ENCODE results near the gene JUNB. TPM values are rescaled to one million over a fixed set of nuclear protein-coding genes. Genes with fewer than 3 reads are reported as not detected.
A peak's percentile ranks its signal among the peaks of the same experiment; 100 is the strongest.

The JUNB gene
- total RNA-seq, 1 experiment from 2014 or later = 6.6 TPM

GRCh38 chr19:12766051-12766521, 25.2 kb upstream of the JUNB start:
- peak overlapping the region; percentile 60 for H3K4me3 Mint-ChIP-seq
- peaks cover 13% of the 10 kb centered on the region for H3K4me1 Mint-ChIP-seq
- ATAC-seq (peak; percentile 73), DNase-seq (ENCODE audit: low spot score) (peak; percentile 89)
- no peaks in the 10 kb centered on the region; the same call in 1 of the 2 replicates for H3K27me3 Mint-ChIP-seq (ENCODE audit: low read depth)
- ChIA-PET POLR2A (interaction anchor here (0.6 to 2.2 kb wide), 6 partner anchors 8 to 203 kb away, joined by 3 to 12 read pairs (median 4); no protein-coding TSS in a partner anchor), CTCF (interaction anchor here (0.7 to 11.1 kb wide), 33 partner anchors 8 to 199 kb away, joined by 3 to 341 read pairs (median 6); partner anchors contain the start of genes BEST2, DNASE2, FBXW9 and GCDH)
- peaks cover 31% of the 10 kb centered on the region for H3K36me3 Mint-ChIP-seq
- peak overlapping the region; percentile 67; the same call in 1 of the 2 replicates for H3K27ac Mint-ChIP-seq
- H3K9me3 Mint-ChIP-seq = no peaks in the 10 kb centered on the region
- TF ChIP-seq ZMAT4 (CRISPR knock-in tag; IDR thresholded peaks at IDR 0.05) = no peak
- TF ChIP-seq EMX1 (CRISPR knock-in tag; IDR thresholded peaks at IDR 0.05) = no peak
- TF ChIP-seq ARID4B (CRISPR knock-in tag; IDR thresholded peaks at IDR 0.05; ENCODE audit: borderline replicate concordance) = peak; percentile 54
- no peak for TF ChIP-seq JAZF1 (CRISPR knock-in tag; IDR thresholded peaks at IDR 0.05)
- TF ChIP-seq, protein P1, sequence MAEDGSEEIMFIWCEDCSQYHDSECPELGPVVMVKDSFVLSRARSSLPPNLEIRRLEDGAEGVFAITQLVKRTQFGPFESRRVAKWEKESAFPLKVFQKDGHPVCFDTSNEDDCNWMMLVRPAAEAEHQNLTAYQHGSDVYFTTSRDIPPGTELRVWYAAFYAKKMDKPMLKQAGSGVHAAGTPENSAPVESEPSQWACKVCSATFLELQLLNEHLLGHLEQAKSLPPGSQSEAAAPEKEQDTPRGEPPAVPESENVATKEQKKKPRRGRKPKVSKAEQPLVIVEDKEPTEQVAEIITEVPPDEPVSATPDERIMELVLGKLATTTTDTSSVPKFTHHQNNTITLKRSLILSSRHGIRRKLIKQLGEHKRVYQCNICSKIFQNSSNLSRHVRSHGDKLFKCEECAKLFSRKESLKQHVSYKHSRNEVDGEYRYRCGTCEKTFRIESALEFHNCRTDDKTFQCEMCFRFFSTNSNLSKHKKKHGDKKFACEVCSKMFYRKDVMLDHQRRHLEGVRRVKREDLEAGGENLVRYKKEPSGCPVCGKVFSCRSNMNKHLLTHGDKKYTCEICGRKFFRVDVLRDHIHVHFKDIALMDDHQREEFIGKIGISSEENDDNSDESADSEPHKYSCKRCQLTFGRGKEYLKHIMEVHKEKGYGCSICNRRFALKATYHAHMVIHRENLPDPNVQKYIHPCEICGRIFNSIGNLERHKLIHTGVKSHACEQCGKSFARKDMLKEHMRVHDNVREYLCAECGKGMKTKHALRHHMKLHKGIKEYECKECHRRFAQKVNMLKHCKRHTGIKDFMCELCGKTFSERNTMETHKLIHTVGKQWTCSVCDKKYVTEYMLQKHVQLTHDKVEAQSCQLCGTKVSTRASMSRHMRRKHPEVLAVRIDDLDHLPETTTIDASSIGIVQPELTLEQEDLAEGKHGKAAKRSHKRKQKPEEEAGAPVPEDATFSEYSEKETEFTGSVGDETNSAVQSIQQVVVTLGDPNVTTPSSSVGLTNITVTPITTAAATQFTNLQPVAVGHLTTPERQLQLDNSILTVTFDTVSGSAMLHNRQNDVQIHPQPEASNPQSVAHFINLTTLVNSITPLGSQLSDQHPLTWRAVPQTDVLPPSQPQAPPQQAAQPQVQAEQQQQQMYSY (CRISPR knock-in tag; IDR thresholded peaks at IDR 0.05) = peak; percentile 42; the same call in 1 of the 2 replicates
- no peak for TF ChIP-seq ZNF532 (CRISPR knock-in tag; IDR thresholded peaks at IDR 0.05; ENCODE audit: borderline replicate concordance)
- no peak for TF ChIP-seq ATF3 (CRISPR knock-in tag; conservative IDR thresholded peaks at IDR 0.05)
- TF ChIP-seq E2F5 (CRISPR knock-in tag; IDR thresholded peaks at IDR 0.05) = no peak
- TF ChIP-seq SOX15 (CRISPR knock-in tag; IDR thresholded peaks at IDR 0.05) = no peak
- TF ChIP-seq MAX (CRISPR knock-in tag; IDR thresholded peaks at IDR 0.05) = 0 out of 2 replicates have a peak, but pooled peaks have one; percentile 56
- TF ChIP-seq, protein P2, sequence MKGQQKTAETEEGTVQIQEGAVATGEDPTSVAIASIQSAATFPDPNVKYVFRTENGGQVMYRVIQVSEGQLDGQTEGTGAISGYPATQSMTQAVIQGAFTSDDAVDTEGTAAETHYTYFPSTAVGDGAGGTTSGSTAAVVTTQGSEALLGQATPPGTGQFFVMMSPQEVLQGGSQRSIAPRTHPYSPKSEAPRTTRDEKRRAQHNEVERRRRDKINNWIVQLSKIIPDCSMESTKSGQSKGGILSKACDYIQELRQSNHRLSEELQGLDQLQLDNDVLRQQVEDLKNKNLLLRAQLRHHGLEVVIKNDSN (CRISPR knock-in tag; IDR thresholded peaks at IDR 0.05) = no peak
- TF ChIP-seq NR2C2 (CRISPR knock-in tag; IDR thresholded peaks at IDR 0.05) = no peak
- no peak for TF ChIP-seq NR1H2 (CRISPR knock-in tag; IDR thresholded peaks at IDR 0.05)
- TF ChIP-seq SMAD3 (CRISPR knock-in tag; IDR thresholded peaks at IDR 0.05; ENCODE audit: borderline replicate concordance) = no peak
- TF ChIP-seq ZSCAN18 (CRISPR knock-in tag; IDR thresholded peaks at IDR 0.05) = no peak
- TF ChIP-seq NFE2L1 (CRISPR knock-in tag; IDR thresholded peaks at IDR 0.05) = no peak
- TF ChIP-seq ZNF138 (CRISPR knock-in tag; conservative IDR thresholded peaks at IDR 0.05) = no peak
- TF ChIP-seq ATF1 (CRISPR knock-in tag; IDR thresholded peaks at IDR 0.05) = no peak
- no peak for TF ChIP-seq JUN (CRISPR knock-in tag; IDR thresholded peaks at IDR 0.05)
- no peak for TF ChIP-seq NFATC4 (CRISPR knock-in tag; IDR thresholded peaks at IDR 0.05)

All from WTC11 (cell line).